ENCODE measurements around the gene CDK5R2.

DNA sequence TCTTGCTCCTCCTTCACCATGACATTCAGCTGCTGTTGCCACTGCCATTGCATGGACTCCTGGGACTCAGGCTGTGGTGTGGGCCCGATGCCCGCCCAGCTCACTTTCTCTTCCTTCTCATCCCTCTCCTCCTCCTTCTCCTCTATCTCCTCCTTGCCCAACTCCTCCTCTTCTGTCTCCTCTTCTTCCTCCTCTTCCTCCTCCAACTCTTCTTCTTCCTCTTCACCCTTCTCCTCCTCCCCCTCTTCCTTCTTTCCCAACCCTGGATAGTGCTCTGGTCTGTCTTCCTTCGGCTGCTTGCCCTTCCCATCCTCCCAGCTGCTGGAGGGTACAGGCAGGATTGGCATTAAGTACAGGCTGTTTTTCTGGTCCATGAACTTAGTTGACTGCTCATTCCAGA, 44.5 kb downstream of the CDK5R2 start:
- TF ChIP-seq CTCF (IDR thresholded peaks at IDR 0.05) (no peak), POLR2A (IDR thresholded peaks at IDR 0.05) (no peak), POLR2AphosphoS5 (IDR thresholded peaks at IDR 0.05) (no peak)

Data from upper lobe of left lung (tissue), 4 donors.